ENCODE measurements around the gene PRKAR1B. TPM values are rescaled to one million over a fixed set of nuclear protein-coding genes. Genes with fewer than 3 reads are reported as not detected.
"Not testable (repeated sequence)": the region's sequence is repeated elsewhere in the genome, so short reads cannot be mapped to it uniquely, and the experiment has no call there.

PRKAR1B gene
- total RNA-seq, 1 donor from 2014 or later = 16.5 TPM

DNA sequence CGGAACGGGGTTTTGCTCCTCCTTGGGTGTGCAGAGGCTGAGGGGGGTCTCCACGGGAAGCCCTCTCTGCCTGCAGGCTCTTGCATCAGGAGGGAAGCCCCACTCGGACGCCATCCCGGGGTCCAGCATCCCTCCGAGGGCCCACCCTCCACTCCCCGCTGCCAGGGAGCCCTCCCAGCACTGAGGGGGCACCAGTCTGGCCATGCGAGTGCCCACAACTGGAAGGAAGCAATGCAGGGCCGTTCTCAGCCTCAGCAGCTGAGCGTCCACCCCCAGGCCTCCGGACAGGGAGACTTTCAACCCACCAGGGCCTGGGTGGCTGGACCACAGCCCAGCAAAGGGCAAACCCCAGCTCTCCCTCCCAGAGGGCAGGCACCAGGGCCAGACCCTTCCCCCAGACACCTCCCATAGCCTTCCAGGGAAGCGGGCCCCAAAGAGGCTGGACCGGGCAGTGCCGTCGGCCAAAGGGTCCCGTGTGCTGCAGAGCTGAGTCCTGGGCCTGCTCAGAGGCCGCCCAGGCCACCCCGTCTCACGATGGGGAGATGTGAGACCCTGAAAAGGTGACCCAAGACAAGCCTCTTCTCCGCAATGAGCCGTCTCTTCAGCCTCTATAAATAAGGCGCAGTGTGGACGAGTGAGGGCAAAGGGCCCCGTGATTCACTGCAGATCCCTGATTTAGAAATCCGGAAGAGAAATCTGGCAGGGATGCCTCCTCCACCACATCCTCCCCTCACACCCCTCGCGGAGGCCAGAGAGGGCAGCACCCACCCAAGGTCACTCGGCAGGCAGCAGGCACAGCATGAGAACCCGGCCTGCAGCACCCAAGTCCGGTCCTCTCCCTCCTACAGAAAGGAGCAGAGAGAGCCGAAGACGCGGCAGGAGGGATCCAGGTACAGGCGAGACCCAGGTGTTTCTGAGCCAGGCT lies 82.4 kb downstream of the PRKAR1B start:
- ATAC-seq (ENCODE audit: poor library complexity) (peak; percentile 69), DNase-seq (peak; percentile 65)
- intact Hi-C loops (cut with DNase I) = loop anchor here (10.0 kb wide), 1 partner anchor 120 kb away; no protein-coding TSS in a partner anchor

DNA sequence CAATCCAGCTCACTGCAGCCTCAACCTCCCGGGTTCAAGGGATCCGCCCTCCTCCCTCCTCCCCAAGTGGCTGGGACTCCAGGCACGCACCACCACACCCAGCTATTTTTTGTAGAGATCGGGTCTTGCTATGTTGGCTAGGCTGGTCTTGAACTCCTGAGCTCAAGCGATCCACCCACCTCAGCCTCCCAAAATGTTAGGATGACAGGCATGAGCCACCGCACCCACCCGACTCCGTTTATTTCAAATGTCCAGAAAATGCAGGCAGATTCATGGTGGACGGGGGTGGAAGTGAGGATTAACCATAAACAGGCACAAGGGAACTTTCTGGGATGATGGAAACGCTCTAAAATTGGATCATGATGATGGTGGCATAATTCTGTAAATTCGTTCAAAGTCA lies 85.1 kb downstream of the PRKAR1B start:
- ATAC-seq (ENCODE audit: poor library complexity) (no peak), DNase-seq (no peak)
- intact Hi-C loops (cut with DNase I) = loop anchor here (10.0 kb wide), 1 partner anchor 117 kb away; no protein-coding TSS in a partner anchor

DNA sequence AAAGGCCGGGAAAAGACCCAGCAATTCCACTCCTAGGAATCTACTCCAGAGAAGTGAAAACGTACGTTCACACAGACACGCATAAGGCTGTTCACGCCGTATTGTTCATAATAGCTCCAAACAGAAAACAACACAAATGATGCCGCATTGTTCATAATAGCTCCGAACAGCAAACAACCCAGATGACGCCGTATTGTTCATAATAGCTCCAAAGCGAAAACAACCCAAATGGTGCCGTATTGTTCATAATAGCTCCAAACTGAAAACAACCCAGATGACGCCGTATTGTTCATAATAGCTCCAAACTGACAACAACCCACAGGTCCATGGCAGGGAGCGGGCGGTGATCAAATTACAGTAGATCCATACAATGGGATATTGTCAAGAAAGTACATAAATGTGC lies 85.8 kb downstream of the PRKAR1B start:
- ATAC-seq (ENCODE audit: poor library complexity) (peak; percentile 71), DNase-seq (no peak)
- intact Hi-C loops (cut with DNase I) = loop anchor here (10.0 kb wide), 1 partner anchor 116 kb away; no protein-coding TSS in a partner anchor

DNA sequence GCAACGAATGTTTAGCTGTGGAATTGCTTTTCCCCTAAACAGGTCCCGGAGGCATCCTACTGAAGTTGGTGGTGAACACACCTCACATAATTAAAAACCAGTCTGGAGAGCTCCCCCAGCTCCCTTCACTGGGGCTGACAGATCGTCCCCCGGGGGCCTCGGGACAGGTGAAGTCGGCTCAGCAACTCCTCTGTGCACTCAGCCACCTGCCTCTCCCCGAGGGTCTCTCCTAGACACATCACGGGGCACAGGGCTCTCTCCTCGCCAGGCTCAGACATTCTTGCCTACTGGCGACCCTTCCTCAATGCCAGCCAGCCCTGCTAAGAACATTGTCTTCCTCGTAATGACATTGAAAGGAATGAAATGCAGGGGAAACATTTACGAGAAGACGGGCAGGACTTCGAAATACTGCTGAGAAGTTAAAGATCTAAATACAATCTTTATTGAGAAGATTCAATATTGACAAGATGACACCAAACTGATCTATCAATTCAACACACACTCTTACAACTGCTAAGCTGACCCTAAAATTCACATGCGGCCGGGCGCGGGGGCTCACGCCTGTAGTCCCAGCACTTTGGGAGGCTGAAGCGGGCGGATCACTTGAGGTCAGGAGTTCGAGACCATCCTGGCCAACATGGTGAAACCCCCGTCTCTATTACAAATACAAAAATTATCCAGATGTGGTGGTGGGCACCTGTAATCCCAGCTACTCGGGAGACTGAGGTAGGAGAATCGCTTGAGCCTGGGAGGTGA lies 88.6 kb downstream of the PRKAR1B start:
- no peak for ATAC-seq (ENCODE audit: poor library complexity)
- intact Hi-C loops (cut with DNase I) = loop anchor here (10.0 kb wide), 1 partner anchor 314 kb away; no protein-coding TSS in a partner anchor
- DNase-seq = no peak

DNA sequence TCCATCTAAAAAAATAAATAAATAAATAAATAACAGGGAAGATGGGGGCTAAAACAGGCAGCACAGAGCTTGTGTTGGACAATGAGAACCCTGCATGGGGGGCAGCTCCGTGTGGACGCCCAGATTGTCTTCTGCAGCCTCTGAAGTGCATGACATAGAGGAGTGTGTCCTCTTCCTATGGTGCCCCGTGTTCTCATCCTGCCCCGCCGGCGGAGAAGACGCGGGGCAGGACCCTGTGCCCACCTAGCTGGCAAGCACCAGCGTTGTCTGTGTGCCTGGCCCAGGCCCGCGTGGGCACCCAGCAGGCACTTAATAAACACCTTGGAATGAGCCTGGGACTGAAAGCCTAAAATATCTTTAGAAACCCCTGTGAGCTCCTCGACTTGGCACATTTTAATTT lies 89.3 kb downstream of the PRKAR1B start:
- intact Hi-C loops (cut with DNase I) = loop anchor here (10.0 kb wide), 1 partner anchor 313 kb away; no protein-coding TSS in a partner anchor
- DNase-seq = no peak
- no peak for ATAC-seq (ENCODE audit: poor library complexity)

DNA sequence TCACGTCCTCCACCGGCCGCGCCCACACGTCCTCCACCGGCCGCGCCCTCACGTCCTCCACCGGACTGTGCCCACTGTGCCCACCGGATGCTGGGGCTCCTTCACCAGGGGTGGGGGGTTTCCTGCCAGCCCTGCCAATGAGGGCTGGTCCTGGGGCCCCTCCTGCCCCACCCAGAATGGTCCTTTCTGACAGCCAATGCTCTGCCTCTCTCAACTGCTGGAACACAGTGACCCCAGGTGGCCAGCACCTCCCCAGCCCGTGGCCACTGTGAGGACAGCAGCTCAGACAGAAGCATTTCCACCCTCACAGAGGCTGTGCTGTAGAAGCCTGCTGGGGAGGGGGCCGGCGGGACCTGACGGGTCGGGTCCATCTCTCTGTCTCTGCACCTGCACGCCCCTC lies 90.7 kb downstream of the PRKAR1B start:
- ATAC-seq (ENCODE audit: poor library complexity) (no peak), DNase-seq (no peak)
- intact Hi-C loops (cut with DNase I) = loop anchor here (10.0 kb wide), 1 partner anchor 312 kb away; no protein-coding TSS in a partner anchor

DNA sequence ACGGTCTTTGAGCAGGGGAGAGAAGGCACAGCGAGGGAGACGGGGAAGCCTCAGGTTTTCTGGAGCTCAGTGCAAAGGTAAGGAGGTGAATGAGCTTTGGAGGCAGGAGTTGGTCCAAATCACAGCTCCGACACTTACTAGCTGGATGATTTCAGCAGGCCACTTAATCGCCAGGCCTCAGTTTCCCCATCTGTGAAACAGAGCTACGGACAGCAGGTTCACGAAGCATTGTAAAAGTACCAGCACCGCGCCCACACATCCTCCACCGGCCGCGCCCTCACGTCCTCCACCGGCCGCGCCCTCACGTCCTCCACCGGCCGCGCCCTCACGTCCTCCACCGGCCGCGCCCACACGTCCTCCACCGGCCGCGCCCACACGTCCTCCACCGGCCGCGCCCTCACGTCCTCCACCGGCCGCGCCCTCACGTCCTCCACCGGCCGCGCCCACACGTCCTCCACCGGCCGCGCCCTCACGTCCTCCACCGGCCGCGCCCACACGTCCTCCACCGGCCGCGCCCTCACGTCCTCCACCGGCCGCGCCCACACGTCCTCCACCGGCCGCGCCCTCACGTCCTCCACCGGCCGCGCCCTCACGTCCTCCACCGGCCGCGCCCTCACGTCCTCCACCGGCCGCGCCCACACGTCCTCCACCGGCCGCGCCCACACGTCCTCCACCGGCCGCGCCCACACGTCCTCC lies 91.2 kb downstream of the PRKAR1B start:
- not testable (repeated sequence) for DNase-seq; ATAC-seq (ENCODE audit: poor library complexity)
- intact Hi-C loops (cut with DNase I) = loop anchor here (10.0 kb wide), 1 partner anchor 311 kb away; no protein-coding TSS in a partner anchor

DNA sequence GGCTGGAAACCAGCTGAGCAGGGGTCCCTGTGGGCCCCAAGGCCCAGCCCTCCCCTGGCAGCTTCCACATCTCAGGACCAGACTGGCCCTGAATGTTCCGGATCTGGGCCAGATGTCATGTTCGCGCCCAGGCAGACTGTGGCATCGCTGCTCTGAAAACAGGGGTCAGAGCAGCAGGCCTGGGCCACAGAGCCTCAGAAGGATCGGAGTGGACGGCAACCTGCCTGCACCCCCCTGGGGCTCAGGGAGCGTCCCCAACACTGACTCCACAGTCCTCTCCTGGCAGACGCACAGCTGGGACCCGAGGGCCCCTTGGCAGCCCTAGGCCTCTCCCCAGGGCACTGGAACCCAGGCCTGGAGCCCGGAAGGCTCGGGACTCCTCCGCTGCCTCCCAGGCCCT lies 91.9 kb downstream of the PRKAR1B start:
- ATAC-seq (ENCODE audit: poor library complexity) (no peak), DNase-seq (no peak)
- intact Hi-C loops (cut with DNase I) = loop anchor here (10.0 kb wide), 1 partner anchor 310 kb away; no protein-coding TSS in a partner anchor

DNA sequence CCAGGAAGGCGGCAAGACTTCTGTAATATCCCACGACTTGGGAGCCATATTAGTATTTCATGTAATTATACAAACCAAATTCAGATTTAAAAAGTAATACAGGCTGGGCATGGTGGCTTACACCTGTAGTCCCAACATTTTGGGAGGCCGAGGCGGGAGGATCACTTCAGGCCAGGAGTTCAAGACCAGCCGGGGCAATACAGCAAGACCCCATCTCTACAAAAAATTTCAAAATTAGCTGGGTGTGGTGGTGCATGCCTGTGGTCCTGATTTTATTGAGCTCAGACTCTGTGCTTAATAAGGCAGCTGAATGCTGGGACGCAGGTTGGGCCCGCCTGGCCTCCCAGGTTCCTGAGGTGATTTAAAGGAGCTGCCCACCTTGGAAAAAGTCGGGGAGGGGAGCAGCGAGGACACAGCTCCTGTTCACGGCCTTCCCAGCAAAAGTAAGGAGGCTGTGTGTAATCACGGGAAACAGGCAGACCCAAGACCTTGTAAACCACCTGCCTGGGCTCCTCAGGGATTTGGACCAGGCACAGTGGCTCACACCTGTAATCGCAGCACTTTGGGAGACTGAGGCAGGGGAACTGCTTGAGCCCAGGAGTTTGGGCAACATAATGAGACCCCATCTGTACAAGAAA lies 93.6 kb downstream of the PRKAR1B start:
- intact Hi-C loops (cut with DNase I) = loop anchor here (10.0 kb wide), 1 partner anchor 309 kb away; no protein-coding TSS in a partner anchor
- DNase-seq (no peak), ATAC-seq (ENCODE audit: poor library complexity) (no peak)

DNA sequence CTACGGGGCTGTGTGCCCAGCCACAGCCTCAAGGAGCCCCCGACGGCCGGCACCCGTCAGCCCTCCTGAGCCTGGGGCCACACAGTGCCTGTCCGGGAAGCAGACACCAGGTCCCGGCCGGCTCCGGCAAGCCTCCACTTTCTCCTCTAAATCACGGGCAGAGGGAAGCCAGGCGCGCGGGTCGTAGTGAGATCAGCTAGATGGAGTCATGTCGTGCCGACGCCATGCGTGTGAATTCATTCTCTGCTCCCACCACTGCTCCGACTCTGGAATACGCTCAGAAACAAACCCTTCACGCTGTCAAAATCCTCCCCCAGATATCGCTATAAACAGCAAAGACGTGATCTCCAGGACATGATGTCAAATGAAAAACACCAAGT lies 94.3 kb downstream of the PRKAR1B start:
- no peak for ATAC-seq (ENCODE audit: poor library complexity)
- intact Hi-C loops (cut with DNase I) = loop anchor here (10.0 kb wide), 1 partner anchor 308 kb away; no protein-coding TSS in a partner anchor
- DNase-seq = no peak

DNA sequence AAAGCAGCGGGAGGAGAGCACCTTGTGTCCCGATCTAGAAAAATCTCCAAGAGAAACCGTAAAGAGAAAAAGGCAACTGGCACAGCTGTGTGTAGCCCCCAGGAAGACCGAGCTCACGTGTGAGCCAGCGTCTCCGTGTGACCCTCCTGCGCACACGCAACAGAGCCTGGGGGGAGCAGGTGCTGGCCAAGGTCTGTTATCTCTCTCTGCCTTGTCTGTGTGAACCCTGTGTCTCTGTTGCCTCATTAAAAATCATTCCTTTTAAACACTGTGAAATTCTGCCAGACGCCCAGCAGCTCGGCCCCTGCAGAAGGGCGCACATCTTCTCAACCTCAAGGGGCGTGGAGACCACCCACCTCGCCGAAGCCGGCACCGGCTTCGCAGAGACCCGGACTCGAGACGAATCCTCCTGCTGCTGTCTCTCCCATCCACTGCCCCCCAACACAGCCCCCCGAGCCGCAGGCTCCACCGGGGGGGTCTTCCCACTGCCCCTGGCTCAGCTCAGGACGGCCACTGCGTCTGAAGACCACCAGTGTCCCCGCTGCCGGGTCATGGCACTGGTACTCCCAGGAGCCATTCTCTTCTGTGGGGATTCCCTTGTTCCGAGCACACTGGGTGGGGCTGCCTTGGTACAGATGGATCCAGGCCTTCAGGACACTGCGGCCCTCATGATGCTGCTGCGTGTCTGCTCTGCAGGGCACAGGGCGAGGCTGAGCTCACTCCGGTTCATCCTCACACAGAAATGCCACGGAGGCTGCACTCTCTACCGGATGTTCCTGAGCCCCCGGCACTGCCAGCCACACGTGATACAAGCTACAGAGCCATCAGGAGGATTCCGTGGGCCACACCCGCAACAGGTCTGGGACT lies 94.9 kb downstream of the PRKAR1B start:
- DNase-seq (no peak), ATAC-seq (ENCODE audit: poor library complexity) (no peak)
- intact Hi-C loops (cut with DNase I) = loop anchor here (10.0 kb wide), 1 partner anchor 307 kb away; no protein-coding TSS in a partner anchor

DNA sequence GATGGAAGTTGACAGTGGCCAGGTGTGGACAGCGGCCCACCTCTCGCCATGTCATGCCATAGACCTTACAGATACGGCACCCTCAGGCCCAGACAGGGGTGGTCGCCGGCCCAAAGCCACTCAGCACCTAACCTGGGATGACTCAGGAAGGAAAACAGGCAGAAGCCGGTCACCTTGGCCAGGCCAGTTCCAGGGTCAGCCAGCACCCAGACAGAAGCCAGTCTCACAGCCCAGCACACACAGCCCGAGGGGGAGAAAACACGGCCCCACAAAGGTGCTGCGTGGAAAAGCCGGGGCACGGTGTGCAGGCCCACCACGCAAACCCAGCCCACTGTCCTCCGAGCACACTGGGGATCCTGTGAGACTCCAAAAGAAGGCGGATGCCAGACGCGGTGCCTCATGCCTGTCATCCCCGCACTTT lies 95.8 kb downstream of the PRKAR1B start:
- ATAC-seq (ENCODE audit: poor library complexity) (no peak), DNase-seq (no peak)
- intact Hi-C loops (cut with DNase I) = loop anchor here (10.0 kb wide), 1 partner anchor 306 kb away; no protein-coding TSS in a partner anchor

DNA sequence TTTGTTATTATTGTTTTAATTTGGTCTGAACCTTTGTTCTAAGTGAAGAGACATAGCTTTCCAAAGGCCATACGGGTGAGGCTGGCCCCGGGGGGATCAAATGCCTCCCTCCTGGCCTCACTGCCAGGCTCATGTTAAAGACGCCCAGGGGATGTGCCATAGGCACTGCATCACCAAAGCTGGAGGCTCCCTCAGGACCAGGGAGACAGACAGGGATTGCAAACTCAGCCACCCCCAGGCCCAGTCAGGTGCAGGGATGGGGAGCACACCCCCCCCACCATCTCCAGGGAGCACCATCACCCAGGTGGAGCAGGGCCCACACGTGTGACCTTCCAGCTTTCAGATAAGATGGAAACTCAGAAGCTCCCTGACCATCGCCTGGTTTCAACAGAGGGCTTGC lies 96.5 kb downstream of the PRKAR1B start:
- no peak for DNase-seq
- intact Hi-C loops (cut with DNase I) = loop anchor here (10.0 kb wide), 1 partner anchor 306 kb away; no protein-coding TSS in a partner anchor
- ATAC-seq (ENCODE audit: poor library complexity) = no peak

DNA sequence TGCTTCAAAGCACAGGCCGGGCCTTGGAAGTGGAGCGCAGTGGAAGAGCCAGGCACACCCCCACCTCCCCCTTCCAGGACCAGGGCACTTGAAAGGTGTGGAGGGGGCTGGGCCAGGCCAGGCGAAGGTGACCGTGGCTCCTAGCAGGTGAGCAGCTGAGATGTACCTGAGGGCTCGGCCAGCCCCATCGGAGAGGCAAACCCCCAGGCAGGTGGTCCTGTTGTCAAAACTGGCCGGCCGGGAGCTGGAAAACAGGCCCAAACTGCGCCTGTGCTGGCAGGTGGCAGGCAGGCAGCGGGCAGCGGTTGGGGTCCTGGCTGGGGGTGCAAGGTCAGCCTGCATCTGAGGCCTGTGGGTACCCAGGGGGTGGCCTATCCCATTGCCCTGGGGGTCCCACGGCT lies 97.0 kb downstream of the PRKAR1B start:
- DNase-seq (no peak), ATAC-seq (ENCODE audit: poor library complexity) (no peak)
- intact Hi-C loops (cut with DNase I) = loop anchor here (10.0 kb wide), 1 partner anchor 305 kb away; no protein-coding TSS in a partner anchor

DNA sequence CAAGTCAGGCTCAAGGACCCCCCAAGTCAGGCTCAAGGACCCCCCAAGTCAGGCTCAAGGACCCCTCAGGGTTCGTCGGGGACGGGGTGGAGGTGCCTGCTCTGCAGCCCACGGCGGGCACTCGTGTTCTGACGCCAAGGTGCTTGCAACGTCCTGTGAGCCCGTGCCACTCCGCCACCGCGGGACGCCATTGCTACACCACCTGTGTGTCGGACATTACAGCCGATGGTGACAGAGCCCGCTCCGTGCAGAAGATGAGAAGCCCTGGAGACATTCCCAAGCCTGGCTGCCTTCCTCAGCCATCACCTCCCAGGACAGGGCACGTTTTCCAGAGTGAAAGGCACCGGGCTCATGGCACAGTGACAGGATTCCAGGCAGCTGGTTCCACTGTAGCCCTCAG lies 98.3 kb downstream of the PRKAR1B start:
- no peak for DNase-seq
- intact Hi-C loops (cut with DNase I) = no loop called here

DNA sequence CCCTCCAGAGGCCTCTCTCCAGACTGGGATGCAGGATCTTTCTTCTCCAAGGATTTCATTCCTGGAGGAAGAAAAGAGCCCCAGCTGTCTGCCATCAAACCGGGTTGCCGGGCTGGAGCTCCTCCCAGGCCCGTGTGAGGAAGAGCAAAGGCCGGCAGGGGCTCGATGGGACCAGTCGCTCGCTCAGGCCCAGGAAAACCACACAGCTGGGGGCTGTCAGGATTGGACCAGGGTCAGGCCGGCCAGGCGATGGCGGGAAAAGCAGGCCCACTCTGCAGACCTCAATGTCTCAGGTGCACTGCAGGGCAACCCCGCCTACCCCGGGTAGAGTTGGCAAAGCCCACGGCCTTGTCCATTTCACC lies 98.7 kb downstream of the PRKAR1B start:
- ATAC-seq (ENCODE audit: poor library complexity) (no peak), DNase-seq (no peak)
- intact Hi-C loops (cut with DNase I) = no loop called here

More for the DNA sequence above, 98.3 kb downstream of the PRKAR1B start:
- ATAC-seq (ENCODE audit: poor library complexity) = no peak
